GM12801 (cell line): ENCODE results near the gene IQCM.

Source experiments
- TF ChIP-seq, protein P1 (sequence below): IDR thresholded peaks from one replicate; pipeline ENCODE4 v1.5.1; 2011; ENCODE audit warnings: control low read depth; ENCODE audit not compliant: insufficient read length; ENCODE audit errors: extremely low read depth

IQCM gene

GRCh38 chr4:149349541-149349940 lies 466.1 kb downstream of the IQCM start:
- TF ChIP-seq, protein P1, sequence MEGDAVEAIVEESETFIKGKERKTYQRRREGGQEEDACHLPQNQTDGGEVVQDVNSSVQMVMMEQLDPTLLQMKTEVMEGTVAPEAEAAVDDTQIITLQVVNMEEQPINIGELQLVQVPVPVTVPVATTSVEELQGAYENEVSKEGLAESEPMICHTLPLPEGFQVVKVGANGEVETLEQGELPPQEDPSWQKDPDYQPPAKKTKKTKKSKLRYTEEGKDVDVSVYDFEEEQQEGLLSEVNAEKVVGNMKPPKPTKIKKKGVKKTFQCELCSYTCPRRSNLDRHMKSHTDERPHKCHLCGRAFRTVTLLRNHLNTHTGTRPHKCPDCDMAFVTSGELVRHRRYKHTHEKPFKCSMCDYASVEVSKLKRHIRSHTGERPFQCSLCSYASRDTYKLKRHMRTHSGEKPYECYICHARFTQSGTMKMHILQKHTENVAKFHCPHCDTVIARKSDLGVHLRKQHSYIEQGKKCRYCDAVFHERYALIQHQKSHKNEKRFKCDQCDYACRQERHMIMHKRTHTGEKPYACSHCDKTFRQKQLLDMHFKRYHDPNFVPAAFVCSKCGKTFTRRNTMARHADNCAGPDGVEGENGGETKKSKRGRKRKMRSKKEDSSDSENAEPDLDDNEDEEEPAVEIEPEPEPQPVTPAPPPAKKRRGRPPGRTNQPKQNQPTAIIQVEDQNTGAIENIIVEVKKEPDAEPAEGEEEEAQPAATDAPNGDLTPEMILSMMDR = no peak

DNA sequence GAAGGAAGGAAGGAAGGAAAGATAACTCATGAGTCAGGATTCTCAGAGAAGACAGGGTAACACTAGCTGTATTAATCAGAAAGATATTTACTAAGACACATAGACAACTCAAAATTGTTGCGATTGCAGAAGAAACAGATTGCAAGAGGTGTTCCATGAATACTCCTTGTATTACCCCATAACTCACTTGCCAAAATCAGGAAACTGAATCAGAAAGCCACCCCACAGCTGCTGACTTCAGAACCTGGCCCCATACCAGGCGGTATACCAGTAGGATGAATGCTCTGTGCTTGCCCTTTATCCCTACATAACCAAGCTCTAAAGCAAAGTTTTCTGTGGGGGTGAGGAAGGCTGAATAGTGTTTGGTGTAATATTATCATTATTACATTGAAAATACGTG lies 468.5 kb downstream of the IQCM start:
- TF ChIP-seq, protein P1 = no peak

DNA sequence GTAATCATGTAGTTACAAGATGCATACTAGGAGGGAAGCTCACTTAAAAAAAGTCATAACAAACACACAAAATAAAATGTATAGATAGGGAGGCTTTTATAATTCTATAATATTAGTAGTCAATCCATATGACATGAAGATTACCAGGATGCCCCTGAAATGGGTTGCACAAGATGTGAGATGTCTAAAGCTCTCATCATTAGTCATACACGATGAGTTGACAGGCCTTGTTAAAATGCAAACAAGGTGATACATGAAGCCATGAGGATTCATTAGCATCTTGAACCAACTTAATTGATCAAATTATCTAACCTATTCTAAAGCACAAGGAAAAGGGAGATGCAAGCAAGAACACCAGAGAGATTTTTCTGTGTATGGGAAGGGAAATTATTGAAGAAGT lies 470.2 kb downstream of the IQCM start:
- TF ChIP-seq, protein P1 = no peak

DNA sequence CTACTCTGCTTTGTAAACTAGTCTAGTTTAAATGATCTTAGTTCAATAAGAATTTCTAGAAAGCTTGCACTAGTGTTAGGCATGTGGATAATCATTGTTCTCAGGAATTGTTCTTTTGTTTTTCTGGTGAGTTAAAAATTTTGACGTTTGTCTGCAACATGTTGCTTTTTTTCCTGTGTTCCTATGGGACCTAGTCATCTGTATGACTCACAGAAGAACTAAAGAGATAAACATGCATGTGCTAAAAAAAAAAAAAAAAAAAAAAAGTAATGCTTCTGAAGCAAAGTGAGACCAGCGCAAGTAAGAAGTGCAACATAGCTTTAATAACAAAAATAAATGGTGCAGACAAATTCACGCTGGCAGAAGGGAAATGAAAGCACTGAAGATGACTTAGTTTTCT lies 471.2 kb downstream of the IQCM start:
- TF ChIP-seq, protein P1 = no peak

DNA sequence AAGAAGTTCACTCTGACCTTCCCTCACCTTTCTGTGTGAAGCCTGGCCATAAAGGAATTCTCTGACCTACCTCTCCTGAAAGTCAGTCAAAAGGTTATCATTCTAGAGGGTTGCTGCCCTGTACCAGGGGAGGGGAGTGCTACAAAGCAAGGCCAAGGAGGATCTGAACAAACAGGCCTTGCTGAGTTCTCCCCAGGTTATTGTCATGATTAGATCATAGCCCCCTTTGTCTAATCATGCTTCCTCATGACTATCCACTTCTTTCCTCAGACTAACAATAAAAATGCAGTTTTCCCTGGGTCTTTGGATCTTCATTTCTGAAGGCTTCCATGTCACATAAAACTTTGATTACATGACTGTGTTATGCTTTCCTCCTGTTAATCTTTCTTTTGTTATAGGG lies 472.0 kb downstream of the IQCM start:
- TF ChIP-seq, protein P1 = no peak

DNA sequence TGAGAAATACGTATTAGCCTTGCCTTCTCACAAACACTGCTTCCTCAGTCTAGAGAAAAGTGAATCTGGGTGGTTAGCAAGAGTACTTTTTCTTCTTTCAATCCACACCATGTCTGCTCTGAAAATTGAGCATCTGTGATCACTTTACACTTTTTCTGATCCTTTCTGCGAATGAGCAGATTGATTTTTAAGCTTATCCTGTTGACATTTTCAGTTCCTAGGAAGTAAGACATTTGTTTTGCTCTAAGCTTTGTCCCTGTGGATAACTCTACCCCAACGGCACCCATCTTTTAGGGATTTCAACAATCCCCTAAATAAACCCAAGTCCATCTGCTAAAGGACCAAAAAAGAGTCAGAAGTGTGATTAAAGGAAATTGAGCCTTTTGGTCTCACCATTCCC lies 487.5 kb downstream of the IQCM start:
- TF ChIP-seq, protein P1 = no peak

GRCh38 chr4:149322203-149322602 lies 493.4 kb downstream of the IQCM start:
- TF ChIP-seq, protein P1 = no peak

DNA sequence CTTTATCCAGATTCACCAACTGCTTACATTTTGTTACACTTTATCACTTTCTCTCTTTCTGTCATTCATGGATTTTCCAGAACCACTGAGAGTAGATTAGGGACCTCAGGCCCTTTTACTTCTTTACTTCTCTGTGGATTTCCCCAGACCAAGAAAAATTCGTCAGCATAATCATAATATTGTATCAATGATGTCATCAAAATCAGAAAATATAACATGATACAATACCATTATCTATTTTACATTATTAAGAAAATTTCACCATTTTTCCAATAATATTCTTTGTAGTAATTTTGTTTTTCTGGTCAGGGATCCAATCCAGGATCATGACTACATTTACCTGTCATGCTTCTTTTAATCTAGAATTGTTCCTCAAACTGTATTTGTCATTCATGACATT lies 494.2 kb downstream of the IQCM start:
- TF ChIP-seq, protein P1 = no peak
